Gastrocnemius medialis (tissue), 4 donors: ENCODE data around the gene ESR1. TPM values are rescaled to one million over a fixed set of nuclear protein-coding genes. Genes with fewer than 3 reads are reported as not detected.

Experiments used
- ATAC-seq, 2 donors: fragments of 150-250 bp; one replicate each; pipeline ENCODE4 v1.9.1; 2016
- DNase-seq, 2 donors: peaks; one replicate each; pipeline ENCODE4 v3.0.0-alpha.2; 2019
- H3K27ac ChIP-seq, 4 donors: fragments of 200-600 bp; sonication (generic); 1 replicate in 1 of 4; 2 replicates in 3 of 4; pipeline ENCODE4 v1.5.1; 2016 to 2018; ENCODE audit warnings: mild to moderate bottlenecking in 2 of 4, moderate library complexity in 1 of 4
- H3K27me3 ChIP-seq, 3 donors: fragments of 200-600 bp; sonication (generic) in 2 of 3; 1 replicate in 1 of 3; 2 replicates in 2 of 3; pipeline versions ENCODE4 v1.5.1 to v1.6.0; 2016 to 2019; ENCODE audit warnings: mild to moderate bottlenecking in 1 of 3, moderate library complexity in 1 of 3
- H3K36me3 ChIP-seq, 2 donors: fragments of 200-600 bp; sonication (generic) in 1 of 2; one replicate each; pipeline ENCODE4 v1.5.1; 2017 to 2018
- H3K4me1 ChIP-seq, 2 donors: fragments of 200-600 bp; sonication (generic) in 1 of 2; one replicate each; pipeline ENCODE4 v1.5.1; 2016 to 2017; ENCODE audit warnings: mild to moderate bottlenecking in 2 of 2
- H3K4me3 ChIP-seq, 4 donors: fragments of 200-600 bp; sonication (generic) in 3 of 4; 1 replicate in 1 of 4; 2 replicates in 3 of 4; pipeline ENCODE4 v1.5.1; 2016 to 2019; ENCODE audit warnings: mild to moderate bottlenecking in 2 of 4
- H3K9me3 ChIP-seq, 3 donors: fragments of 200-600 bp; sonication (generic) in 2 of 3; 1 replicate in 1 of 3; 2 replicates in 2 of 3; pipeline ENCODE4 v1.5.1; 2016 to 2019
- POLR2A ChIP-seq, 2 donors: fragments of 450-650 bp; IDR thresholded peaks; one replicate each; pipeline ENCODE4 v1.6.1; 2017; ENCODE audit warnings: antibody characterized with exemption in 2 of 2, mild to moderate bottlenecking in 2 of 2, moderate library complexity in 2 of 2
- in situ Hi-C, 4 donors: fragments of 200-750 bp; cut with MboI; loops; one replicate each; pipeline versions ENCODE4 v1.15.0 to v1.8.0; 2017; ENCODE audit warnings: low sequenced_read_pairs in 4 of 4
- intact Hi-C: fragments of 100-400 bp; cut with DNase I; formaldehyde crosslinking; loops from one replicate; pipeline ENCODE4 v1.15.1; 2023; ENCODE audit warnings: low total_unique reads
- total RNA-seq, 4 donors: library from RNA; depleted of rRNA; stranded (reverse); fragments of >200 nt; gene quantifications; one replicate each; pipeline versions ENCODE4 v1.1.0 to v1.2.3, GENCODE V29; 2016
- TF ChIP-seq, protein P1 (sequence below), 5 experiments: fragments of 450-650 bp in 3 of 5; fragments of 200-600 bp in 2 of 5; sonication (generic) in 2 of 5; IDR thresholded peaks in 4 of 5; conservative IDR thresholded peaks in 1 of 5; 1 replicate in 4 of 5; 2 replicates in 1 of 5; pipeline ENCODE4 v1.5.1; 2016 to 2019; ENCODE audit warnings: antibody characterized with exemption in 5 of 5, mild to moderate bottlenecking in 3 of 5, moderate library complexity in 3 of 5

ESR1 gene
- total RNA-seq, 4 donors from 2014 or later, result 0.61 to 1.1 (median 1.1) TPM

DNA sequence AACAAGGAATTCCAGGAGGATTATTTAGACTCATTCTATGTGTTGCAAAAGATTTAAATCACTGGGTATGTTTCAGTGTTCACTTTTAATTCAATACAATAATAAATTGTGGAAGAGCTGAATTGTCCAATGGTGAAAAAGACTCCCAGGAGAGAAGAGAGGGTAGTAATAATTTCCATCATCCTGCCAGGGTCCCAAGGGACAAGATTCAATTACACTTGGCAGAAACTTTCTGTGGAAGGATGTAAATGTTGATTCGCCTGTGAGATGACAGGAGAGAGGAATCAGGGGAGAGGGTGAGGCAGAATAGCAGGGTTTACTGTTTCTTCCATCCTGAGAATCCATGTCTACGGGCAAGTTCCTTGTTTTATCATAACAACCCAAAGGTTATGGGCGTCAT, 342.7 kb downstream of the ESR1 start:
- H3K4me1 ChIP-seq, result peaks cover 0 to 18% of the 10 kb centered on the region in 2 donors
- no peaks in the 10 kb centered on the region for H3K27me3 ChIP-seq
- H3K9me3 ChIP-seq, result no peaks in the 10 kb centered on the region
- in situ Hi-C loops, result no loop called here
- H3K4me3 ChIP-seq, result no peak overlapping the region
- no peak for TF ChIP-seq POLR2A (IDR thresholded peaks at IDR 0.05)
- TF ChIP-seq, protein P1, sequence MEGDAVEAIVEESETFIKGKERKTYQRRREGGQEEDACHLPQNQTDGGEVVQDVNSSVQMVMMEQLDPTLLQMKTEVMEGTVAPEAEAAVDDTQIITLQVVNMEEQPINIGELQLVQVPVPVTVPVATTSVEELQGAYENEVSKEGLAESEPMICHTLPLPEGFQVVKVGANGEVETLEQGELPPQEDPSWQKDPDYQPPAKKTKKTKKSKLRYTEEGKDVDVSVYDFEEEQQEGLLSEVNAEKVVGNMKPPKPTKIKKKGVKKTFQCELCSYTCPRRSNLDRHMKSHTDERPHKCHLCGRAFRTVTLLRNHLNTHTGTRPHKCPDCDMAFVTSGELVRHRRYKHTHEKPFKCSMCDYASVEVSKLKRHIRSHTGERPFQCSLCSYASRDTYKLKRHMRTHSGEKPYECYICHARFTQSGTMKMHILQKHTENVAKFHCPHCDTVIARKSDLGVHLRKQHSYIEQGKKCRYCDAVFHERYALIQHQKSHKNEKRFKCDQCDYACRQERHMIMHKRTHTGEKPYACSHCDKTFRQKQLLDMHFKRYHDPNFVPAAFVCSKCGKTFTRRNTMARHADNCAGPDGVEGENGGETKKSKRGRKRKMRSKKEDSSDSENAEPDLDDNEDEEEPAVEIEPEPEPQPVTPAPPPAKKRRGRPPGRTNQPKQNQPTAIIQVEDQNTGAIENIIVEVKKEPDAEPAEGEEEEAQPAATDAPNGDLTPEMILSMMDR (IDR thresholded peaks at IDR 0.05 in 4 of 5, conservative IDR thresholded peaks at IDR 0.05 in 1 of 5), result no peak
- no peak for ATAC-seq
- no peak for DNase-seq
- peak overlapping the region in 1 of 4 donors; percentile 14 for H3K27ac ChIP-seq
- intact Hi-C loops, result no loop called here
- H3K36me3 ChIP-seq, result peaks cover 0 to 78% of the 10 kb centered on the region in 2 donors

DNA sequence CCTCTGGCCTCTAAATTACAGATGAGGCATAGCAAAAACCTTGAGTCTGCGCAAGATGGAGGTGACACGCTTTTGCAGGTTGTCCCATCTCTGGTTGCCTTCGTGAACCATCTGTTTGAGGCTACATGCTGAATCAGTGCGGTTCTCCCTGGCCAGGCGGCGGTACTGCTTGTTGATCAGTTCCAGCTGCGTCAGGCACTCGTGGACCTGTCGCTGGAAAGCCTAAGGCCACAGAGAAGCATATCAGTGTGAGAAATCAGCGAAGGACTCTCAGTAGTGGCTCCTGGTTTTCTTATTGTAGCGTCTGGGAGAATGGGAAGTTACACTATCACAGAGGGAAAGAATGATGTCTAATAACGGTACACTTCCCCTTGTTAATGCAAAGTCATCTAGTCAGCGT, 344.4 kb downstream of the ESR1 start:
- intact Hi-C loops, result no loop called here
- no peak for TF ChIP-seq POLR2A (IDR thresholded peaks at IDR 0.05)
- TF ChIP-seq, protein P1 (IDR thresholded peaks at IDR 0.05 in 4 of 5, conservative IDR thresholded peaks at IDR 0.05 in 1 of 5), result no peak
- no peak for ATAC-seq

DNA sequence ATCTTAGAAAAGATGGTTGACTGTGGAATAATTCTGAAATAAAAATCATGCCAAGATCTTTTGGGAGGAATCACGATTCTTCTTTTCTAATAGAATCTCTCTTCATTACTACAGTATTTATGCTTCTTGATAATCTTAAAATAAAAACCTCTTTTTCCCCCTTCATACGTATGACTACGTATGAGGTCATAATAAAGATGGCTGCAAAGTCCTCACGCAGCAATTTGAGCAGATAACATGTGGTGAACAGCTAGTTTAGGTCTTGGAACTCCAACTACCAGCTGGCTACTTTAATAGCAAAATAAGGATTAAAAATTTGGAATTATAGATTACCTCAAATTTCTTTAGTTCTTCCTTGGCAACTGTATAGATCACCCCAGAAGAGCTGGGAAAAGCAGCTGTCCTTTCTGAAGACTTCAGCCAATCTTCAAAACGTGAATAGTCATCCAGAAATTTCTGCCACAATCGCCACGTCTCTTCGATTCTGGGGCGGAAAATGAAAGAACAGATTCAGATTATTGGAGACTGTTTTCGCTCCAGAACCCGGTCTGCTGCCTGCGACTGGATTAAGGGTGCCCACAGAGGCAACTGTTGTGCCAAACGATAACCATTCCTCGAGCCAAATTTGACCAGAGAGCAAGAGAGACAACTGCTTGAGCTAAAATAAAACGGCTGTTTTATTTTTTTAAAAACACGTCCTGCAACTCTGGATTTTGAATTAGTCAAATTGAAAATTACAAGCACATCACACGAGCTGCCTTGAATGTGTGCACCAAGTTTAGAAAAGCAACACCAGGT, 347.3 kb downstream of the ESR1 start:
- in situ Hi-C loops (no loop called here), intact Hi-C loops (no loop called here)
- H3K4me1 ChIP-seq, result peaks cover 11 to 22% of the 10 kb centered on the region in 2 donors
- TF ChIP-seq POLR2A (IDR thresholded peaks at IDR 0.05), result no peak
- TF ChIP-seq, protein P1 (IDR thresholded peaks at IDR 0.05 in 4 of 5, conservative IDR thresholded peaks at IDR 0.05 in 1 of 5), result no peak
- no peaks in the 10 kb centered on the region for H3K27me3 ChIP-seq
- DNase-seq (no peak), ATAC-seq (peak; percentile 30 to 67)
- H3K36me3 ChIP-seq, result peaks cover 0 to 46% of the 10 kb centered on the region in 2 donors
- peak overlapping the region; percentile 8 to 40 (median 27) for H3K4me3 ChIP-seq
- peak overlapping the region; percentile 66 to 82 (median 71) for H3K27ac ChIP-seq
- no peaks in the 10 kb centered on the region for H3K9me3 ChIP-seq

More for the DNA sequence above, 344.4 kb downstream of the ESR1 start:
- DNase-seq, result no peak
- no peak overlapping the region for H3K4me3 ChIP-seq
- no peaks in the 10 kb centered on the region for H3K9me3 ChIP-seq
- no peaks in the 10 kb centered on the region for H3K27me3 ChIP-seq
- H3K27ac ChIP-seq, result peak overlapping the region in 1 of 4 donors; percentile 45
- in situ Hi-C loops, result no loop called here
- H3K4me1 ChIP-seq, result peaks cover 11 to 22% of the 10 kb centered on the region in 2 donors
- peaks cover 0 to 73% of the 10 kb centered on the region in 2 donors for H3K36me3 ChIP-seq

DNA sequence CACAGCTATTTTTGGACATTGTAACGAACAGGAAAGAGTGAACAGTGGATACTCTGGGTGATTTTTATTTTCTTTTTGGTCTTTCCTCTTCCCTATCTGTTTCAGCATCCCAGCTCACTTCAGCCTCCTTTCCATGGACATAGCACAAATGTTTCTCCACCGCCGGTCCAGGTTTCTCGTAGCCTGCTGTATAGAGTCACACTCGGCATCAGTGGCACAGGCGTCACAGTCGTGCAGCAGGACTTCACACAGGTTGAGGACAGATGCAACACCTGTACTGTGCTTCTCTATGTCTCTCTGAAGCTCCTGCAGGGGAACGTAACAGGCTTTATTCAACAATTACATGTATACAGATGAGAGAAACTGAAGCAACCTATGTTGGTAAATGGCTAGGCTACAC, 348.3 kb downstream of the ESR1 start:
- H3K9me3 ChIP-seq, result no peaks in the 10 kb centered on the region
- ATAC-seq (peak; percentile 42 to 49), DNase-seq (no peak)
- peak overlapping the region; percentile 66 to 82 (median 71) for H3K27ac ChIP-seq
- no peaks in the 10 kb centered on the region for H3K27me3 ChIP-seq
- in situ Hi-C loops, result no loop called here
- no peak for TF ChIP-seq POLR2A (IDR thresholded peaks at IDR 0.05)
- TF ChIP-seq, protein P1 (IDR thresholded peaks at IDR 0.05 in 4 of 5, conservative IDR thresholded peaks at IDR 0.05 in 1 of 5), result no peak
- H3K36me3 ChIP-seq, result peaks cover 0 to 35% of the 10 kb centered on the region in 2 donors
- H3K4me3 ChIP-seq, result peak overlapping the region in 1 of 4 donors; percentile 33
- intact Hi-C loops, result no loop called here
- H3K4me1 ChIP-seq, result peaks cover 11 to 16% of the 10 kb centered on the region in 2 donors
